OCI-LY7 (cell line): ENCODE results near the gene RUVBL2. TPM values are rescaled to one million over a fixed set of nuclear protein-coding genes. Genes with fewer than 3 reads are reported as not detected.
A peak's percentile ranks its signal among the peaks of the same experiment; 100 is the strongest.

Experiments
- Bru-seq: library from RNA; stranded (reverse); fragments of 400-500 nt; gene quantifications from one replicate; lab custom pipeline; 2021; lab: Mats Ljungman, UMichigan
- BruChase-seq, 2 experiments: library from RNA; stranded (reverse); fragments of 400-500 nt; gene quantifications; one replicate each; lab custom pipeline; 2021; lab: Mats Ljungman, UMichigan
- BruUV-seq: library from RNA; stranded (reverse); fragments of 400-500 nt; replicated peaks from 2 replicates; lab custom pipeline; 2021; lab: Mats Ljungman, UMichigan
- CTCF ChIA-PET: fragments of 300-600 bp; sonication (Branson Sonifier 250); formaldehyde crosslinking; loops from one replicate; lab custom pipeline; 2022; ENCODE audit warnings: antibody characterized with exemption; ENCODE audit not compliant: unreplicated experiment; lab: Charles Lee
- POLR2A ChIA-PET: fragments of 300-600 bp; sonication (Branson Sonifier 250); formaldehyde crosslinking; loops from one replicate; lab custom pipeline; 2022; ENCODE audit warnings: antibody characterized with exemption; lab: Charles Lee
- DNase-seq: peaks from one replicate; pipeline ENCODE4 v3.0.0-alpha.2; 2015; ENCODE audit warnings: low spot score
- H2AFZ ChIP-seq: fragments of 200-600 bp; sonication (generic), shearing (Covaris generic); 2 replicates; pipeline ENCODE4 v1.6.1; 2014; ENCODE audit warnings: mild to moderate bottlenecking, antibody characterized with exemption, low read length, moderate library complexity
- H3K27ac ChIP-seq: fragments of 200-600 bp; sonication (generic); 2 replicates; pipeline ENCODE4 v1.5.1; 2014; ENCODE audit warnings: mixed run types, low read depth, mild to moderate bottlenecking, moderate library complexity, low read length, inconsistent platforms; ENCODE audit not compliant: poor library complexity, severe bottlenecking
- H3K36me3 ChIP-seq: fragments of 200-600 bp; sonication (generic); 2 replicates; pipeline ENCODE4 v1.6.1; 2014; ENCODE audit warnings: mild to moderate bottlenecking, antibody characterized with exemption, low read length, moderate library complexity, mixed read lengths; ENCODE audit not compliant: insufficient read depth
- H3K4me1 ChIP-seq: fragments of 200-600 bp; sonication (generic); 2 replicates; pipeline ENCODE4 v1.5.1; 2014; ENCODE audit warnings: mild to moderate bottlenecking, low read length; ENCODE audit not compliant: insufficient read depth, poor library complexity, severe bottlenecking
- H3K4me2 ChIP-seq: fragments of 200-600 bp; sonication (generic); 2 replicates; pipeline ENCODE4 v1.6.1; 2014; ENCODE audit warnings: mild to moderate bottlenecking, low read length
- H3K4me3 ChIP-seq: fragments of 200-600 bp; sonication (generic); 2 replicates; pipeline ENCODE4 v1.5.1; 2014; ENCODE audit warnings: mild to moderate bottlenecking, low read depth, low read length; ENCODE audit not compliant: poor library complexity, severe bottlenecking
- H3K79me2 ChIP-seq: fragments of 200-600 bp; sonication (generic); 2 replicates; pipeline ENCODE4 v1.6.1; 2016; ENCODE audit warnings: low read depth, mild to moderate bottlenecking, low read length, moderate library complexity, mixed read lengths; ENCODE audit not compliant: insufficient read depth
- H3K9me2 ChIP-seq: fragments of 200-600 bp; sonication (generic); 2 replicates; pipeline ENCODE4 v1.6.1; 2016; ENCODE audit warnings: mild to moderate bottlenecking, low read length, mixed read lengths; ENCODE audit not compliant: insufficient read depth
- H3K9me3 ChIP-seq: fragments of 200-600 bp; sonication (generic); 2 replicates; pipeline ENCODE4 v1.6.1; 2014; ENCODE audit warnings: mild to moderate bottlenecking, mixed run types, low read length, mixed read lengths
- H4K20me1 ChIP-seq: fragments of 200-600 bp; sonication (generic); 2 replicates; pipeline ENCODE4 v1.6.1; 2014; ENCODE audit warnings: mild to moderate bottlenecking, antibody characterized with exemption, low read length, moderate library complexity, mixed read lengths; ENCODE audit not compliant: insufficient read depth
- EZH2phosphoT487 ChIP-seq: fragments of 200-600 bp; sonication (generic); IDR thresholded peaks from 2 replicates; pipeline ENCODE4 v1.6.1; 2018; ENCODE audit warnings: low read depth, borderline replicate concordance, mild to moderate bottlenecking, mixed run types, antibody characterized with exemption, low read length, moderate library complexity, mixed read lengths
- intact Hi-C: fragments of 100-400 bp; cut with micrococcal nuclease; formaldehyde crosslinking; loops from one replicate; pipeline ENCODE4 v1.10.0; 2022; ENCODE audit not compliant: unreplicated experiment
- long read RNA-seq: library from polyadenylated mRNA; stranded (forward); transcript quantifications from one replicate; pipeline ENCODE4 v2.0.0, GENCODE V29; 2022
- total RNA-seq, 2 experiments: library from RNA; depleted of rRNA in 1 of 2; stranded (reverse); fragments of >200 nt in 1 of 2; shearing (Covaris generic) in 1 of 2; gene quantifications; 2 replicates each; pipeline ENCODE4 v1.2.3, GENCODE V29; 2014 to 2022
- TF ChIP-seq, protein P1 (sequence below): fragments of 200-600 bp; sonication (generic); conservative IDR thresholded peaks from 2 replicates; pipeline ENCODE4 v1.5.1; 2014; ENCODE audit warnings: mild to moderate bottlenecking, antibody characterized with exemption, low read length, moderate library complexity, mixed read lengths

RUVBL2 gene
- 265 and 272 TPM in 2 replicates for total RNA-seq (2014; rRNA removed; shearing (Covaris generic))
- total RNA-seq (2022), result 125 and 146 TPM in 2 replicates
- Bru-seq, nascent RNA, result percentile 64 among the genes with signal in this experiment
- percentile 68 among the genes with signal in this experiment for BruChase-seq, experiment 1, labeled RNA remaining after a 6-hour chase
- BruChase-seq, experiment 2, labeled RNA remaining after a 2-hour chase, result percentile 63 among the genes with signal in this experiment
- long read RNA-seq, transcript RUVBL2-206 (15 exons, 2,009 nt), result major isoform, 334 of 456 reads
- long read RNA-seq, transcript RUVBL2-205 (2 exons, 546 nt), result minor isoform, 40 of 456 reads
- long read RNA-seq, partial matches to known transcripts, result 31 of 456 reads
- long read RNA-seq, other reads (novel, unspliced or antisense), result 49 of 456 reads

DNA sequence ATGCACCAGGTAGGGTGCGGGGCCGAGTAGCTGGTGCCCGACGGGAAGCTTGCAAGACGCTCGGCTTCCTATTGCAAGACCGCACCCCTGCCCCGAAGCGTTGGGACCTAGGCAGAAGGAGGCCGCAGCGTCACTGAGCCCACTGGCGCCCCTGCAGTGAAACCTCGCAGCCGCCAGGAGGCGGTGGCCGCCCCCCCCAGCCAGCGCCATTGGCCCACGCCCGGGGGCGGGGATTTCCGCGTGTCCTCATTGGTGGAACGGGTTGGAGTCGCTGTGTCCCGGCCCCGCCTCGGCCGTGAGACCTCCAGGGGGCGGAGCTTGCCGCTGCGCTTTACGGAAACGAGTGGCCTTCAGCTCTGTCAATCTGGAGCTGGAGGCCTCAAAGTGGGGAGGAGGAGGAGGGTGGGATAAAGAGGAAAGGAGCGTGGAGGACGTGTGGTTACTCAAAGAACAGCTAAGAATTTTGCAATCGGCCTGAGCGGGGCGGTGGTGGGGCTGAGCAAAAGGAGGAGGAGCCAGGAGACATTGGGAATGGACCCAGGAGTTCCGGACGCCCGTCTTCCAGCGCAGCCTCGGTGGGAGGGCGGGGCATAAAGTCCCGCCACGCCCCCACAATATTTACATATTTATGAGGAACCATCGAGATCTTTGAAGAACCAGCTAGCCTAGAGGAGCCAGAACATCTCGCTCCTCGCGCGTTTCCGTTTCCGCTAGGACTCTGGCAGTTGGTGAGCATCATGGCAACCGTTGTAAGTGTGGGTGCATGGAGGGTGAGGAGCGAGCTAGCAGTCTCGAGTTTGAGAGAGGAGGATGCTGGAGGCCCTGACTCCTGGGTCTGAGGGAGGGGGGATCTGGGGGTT lies at the start of gene RUVBL2, which contains the start of gene GYS1:
RUVBL2 (plus strand) TSS at position 713 of the 860 bp plus-strand sequence; CDS start at position 738, 25 bp downstream.
GYS1 (minus strand) TSS at position 135 of the 860 bp plus-strand sequence. CDS start 197 bp downstream, outside the sequence.
- H2AFZ ChIP-seq, result peak within 1 kb of the TSS; percentile 56
- peaks cover 4% of the 10 kb centered on the region; the same call in 1 of the 2 replicates for H4K20me1 ChIP-seq
- ChIA-PET CTCF (interaction anchor here (0.6 to 1.3 kb wide), 3 partner anchors 26 to 177 kb away, joined by 3 to 4 read pairs (median 4); no protein-coding TSS in a partner anchor), POLR2A (interaction anchor here (0.9 to 1.5 kb wide), 9 partner anchors 10 to 183 kb away, joined by 3 to 7 read pairs (median 4); partner anchors contain the start of genes BAX, BCAT2 and DHDH)
- no peaks in the 10 kb centered on the region for H3K9me2 ChIP-seq
- peaks cover 36% of the 10 kb centered on the region for H3K36me3 ChIP-seq
- H3K4me2 ChIP-seq, result peak within 1 kb of the TSS; percentile 92
- peaks cover 21% of the 10 kb centered on the region for H3K4me1 ChIP-seq
- H3K27ac ChIP-seq, result peak within 1 kb of the TSS; percentile 77
- H3K4me3 ChIP-seq, result peak within 1 kb of the TSS; percentile 97
- BruUV-seq, result no TSS peak
- TF ChIP-seq EZH2phosphoT487, result no peak
- TF ChIP-seq, protein P1, sequence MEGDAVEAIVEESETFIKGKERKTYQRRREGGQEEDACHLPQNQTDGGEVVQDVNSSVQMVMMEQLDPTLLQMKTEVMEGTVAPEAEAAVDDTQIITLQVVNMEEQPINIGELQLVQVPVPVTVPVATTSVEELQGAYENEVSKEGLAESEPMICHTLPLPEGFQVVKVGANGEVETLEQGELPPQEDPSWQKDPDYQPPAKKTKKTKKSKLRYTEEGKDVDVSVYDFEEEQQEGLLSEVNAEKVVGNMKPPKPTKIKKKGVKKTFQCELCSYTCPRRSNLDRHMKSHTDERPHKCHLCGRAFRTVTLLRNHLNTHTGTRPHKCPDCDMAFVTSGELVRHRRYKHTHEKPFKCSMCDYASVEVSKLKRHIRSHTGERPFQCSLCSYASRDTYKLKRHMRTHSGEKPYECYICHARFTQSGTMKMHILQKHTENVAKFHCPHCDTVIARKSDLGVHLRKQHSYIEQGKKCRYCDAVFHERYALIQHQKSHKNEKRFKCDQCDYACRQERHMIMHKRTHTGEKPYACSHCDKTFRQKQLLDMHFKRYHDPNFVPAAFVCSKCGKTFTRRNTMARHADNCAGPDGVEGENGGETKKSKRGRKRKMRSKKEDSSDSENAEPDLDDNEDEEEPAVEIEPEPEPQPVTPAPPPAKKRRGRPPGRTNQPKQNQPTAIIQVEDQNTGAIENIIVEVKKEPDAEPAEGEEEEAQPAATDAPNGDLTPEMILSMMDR, result peak; percentile 84
- peak; percentile 100 for DNase-seq
- H3K79me2 ChIP-seq, result peaks cover 61% of the 10 kb centered on the region
- intact Hi-C loops, result no loop called here
- H3K9me3 ChIP-seq, result no peaks in the 10 kb centered on the region

DNA sequence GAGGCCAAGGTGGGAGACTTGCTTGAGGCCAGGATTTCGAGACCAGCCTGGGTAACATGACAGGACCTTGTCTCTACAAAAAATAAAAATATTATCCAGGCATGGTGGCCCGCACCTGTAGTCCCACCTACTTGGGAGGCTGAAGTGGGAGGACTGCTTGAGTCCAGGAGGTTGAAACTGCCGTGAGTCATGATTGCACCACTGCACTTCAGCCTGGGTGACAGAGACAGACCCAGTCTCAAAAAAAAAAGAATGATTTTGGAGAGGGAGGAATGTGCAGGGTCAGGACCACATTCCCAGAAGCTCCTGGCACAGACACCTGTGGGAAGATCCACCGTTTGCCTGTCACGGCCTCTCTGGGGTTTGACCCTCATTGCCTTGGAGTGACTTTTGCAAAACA lies 48.3 kb upstream of the RUVBL2 start:
- no TSS peak for BruUV-seq
- Histone ChIP-seq H3K79me2 (no peaks in the 10 kb centered on the region), H3K4me1 (no peaks in the 10 kb centered on the region), H3K27ac (no peak overlapping the region), H3K36me3 (no peaks in the 10 kb centered on the region), H3K9me2 (no peaks in the 10 kb centered on the region), H3K4me2 (no peak overlapping the region), H4K20me1 (no peaks in the 10 kb centered on the region), H3K9me3 (peaks cover 13% of the 10 kb centered on the region), H2AFZ (no peak overlapping the region), H3K4me3 (no peak overlapping the region)
- TF ChIP-seq, protein P1, result no peak
- TF ChIP-seq EZH2phosphoT487, result no peak
- POLR2A ChIA-PET, result no interaction called here
- DNase-seq, result no peak
- intact Hi-C loops, result no loop called here
- CTCF ChIA-PET, result no interaction called here
